Measurements from ENCODE around the gene ZNF286A. TPM values are rescaled to one million over a fixed set of nuclear protein-coding genes. Genes with fewer than 3 reads are reported as not detected.
"Not testable (repeated sequence)": the region's sequence is repeated elsewhere in the genome, so short reads cannot be mapped to it uniquely, and the experiment has no call there.

Gene ZNF286A
- total and polyA plus RNA-seq, 9 donors = 13.6 to 37.1 (median 30.7) TPM

GRCh38 chr17:15652960-15653359, 46.6 kb upstream of the ZNF286A start:
- intact Hi-C loops (cut with DNase I) = no loop called here
- WGBS, 3 donors = 84 to 91% (median 87%) methylated on average over 6 of the region's 6 CpGs
- H3K27me3 ChIP-seq = no peaks in the 10 kb centered on the region

GRCh38 chr17:15654401-15654800, 45.2 kb upstream of the ZNF286A start:
- DNase-seq; H3K4me3 ChIP-seq; intact Hi-C loops (cut with DNase I); H3K4me1 ChIP-seq (ENCODE audit: insufficient read depth); H3K9me3 ChIP-seq; H3K36me3 ChIP-seq; H3K27me3 ChIP-seq: not testable (repeated sequence)
- WGBS, 3 donors = 13 to 24% (median 16%) methylated on average over 3 of the region's 3 CpGs
- H3K27ac ChIP-seq = peak overlapping the region in 1 of 2 donors; percentile 55

More at GRCh38 chr17:15652960-15653359, 46.6 kb upstream of the ZNF286A start:
- TF ChIP-seq EP300 (IDR thresholded peaks at IDR 0.05) (no peak), POLR2A (IDR thresholded peaks at IDR 0.05) (no peak), CTCF (IDR thresholded peaks at IDR 0.05) (no peak)
- no peaks in the 10 kb centered on the region for H3K36me3 ChIP-seq
- DNase-seq = no peak
- peaks cover 9% of the 10 kb centered on the region for H3K4me1 ChIP-seq (ENCODE audit: insufficient read depth)
- H3K4me3 ChIP-seq = no peak overlapping the region
- no peaks in the 10 kb centered on the region for H3K9me3 ChIP-seq
- H3K27ac ChIP-seq = no peak overlapping the region

GRCh38 chr17:15654886-15655561, 44.5 kb upstream of the ZNF286A start:
- Histone ChIP-seq H3K4me3 (no peak overlapping the region), H3K27me3 (no peaks in the 10 kb centered on the region), H3K9me3 (no peaks in the 10 kb centered on the region), H3K27ac (peak overlapping the region in 1 of 2 donors; percentile 55), H3K4me1 (ENCODE audit: insufficient read depth) (peaks cover 9% of the 10 kb centered on the region), H3K36me3 (no peaks in the 10 kb centered on the region)
- no peak for DNase-seq
- intact Hi-C loops (cut with DNase I) = no loop called here
- TF ChIP-seq POLR2A (IDR thresholded peaks at IDR 0.05) (no peak), CTCF (IDR thresholded peaks at IDR 0.05) (no peak), EP300 (IDR thresholded peaks at IDR 0.05) (no peak)
- 38 to 49% (median 43%) methylated on average over 3 of the region's 3 CpGs for WGBS, 3 donors

GRCh38 chr17:15657868-15658267, 41.7 kb upstream of the ZNF286A start:
- H3K27ac ChIP-seq = no peak overlapping the region
- H3K36me3 ChIP-seq = no peaks in the 10 kb centered on the region
- no peaks in the 10 kb centered on the region for H3K27me3 ChIP-seq
- peaks cover 2% of the 10 kb centered on the region for H3K4me1 ChIP-seq (ENCODE audit: insufficient read depth)
- TF ChIP-seq EP300 (IDR thresholded peaks at IDR 0.05) (no peak), CTCF (IDR thresholded peaks at IDR 0.05) (no peak), POLR2A (IDR thresholded peaks at IDR 0.05) (no peak)
- intact Hi-C loops (cut with DNase I) = no loop called here
- H3K9me3 ChIP-seq = no peaks in the 10 kb centered on the region
- no peak overlapping the region for H3K4me3 ChIP-seq
- DNase-seq = no peak

- Histone ChIP-seq H3K27ac (no peak overlapping the region), H3K4me3 (no peak overlapping the region), H3K36me3 (no peaks in the 10 kb centered on the region), H3K4me1 (ENCODE audit: insufficient read depth) (peaks cover 2% of the 10 kb centered on the region), H3K27me3 (no peaks in the 10 kb centered on the region), H3K9me3 (no peaks in the 10 kb centered on the region)
- intact Hi-C loops (cut with DNase I) = no loop called here
- TF ChIP-seq CTCF (IDR thresholded peaks at IDR 0.05) = no peak
- no peak for TF ChIP-seq POLR2A (IDR thresholded peaks at IDR 0.05)
- 90 to 94% (median 93%) methylated on average over 3 of the region's 3 CpGs for WGBS, 3 donors
- DNase-seq = no peak
Observed at GRCh38 chr17:15658296-15658695, 41.3 kb upstream of the ZNF286A start.

Data from ovary (tissue), 9 donors.